Effector memory CD4-positive, alpha-beta T cell (primary cell): ENCODE data around the gene SLC22A23.

Source experiments
- DNase-seq, 3 donors: peaks; one replicate each; pipeline ENCODE4 v3.0.0-alpha.2; 2020
- H3K27ac ChIP-seq: 2 replicates; pipeline ENCODE4 v1.7.0; 2013; ENCODE audit warnings: mild to moderate bottlenecking, low read length, moderate library complexity; ENCODE audit not compliant: insufficient read depth, poor library complexity, severe bottlenecking
- H3K27me3 ChIP-seq: replicated peaks from 2 replicates; pipeline ENCODE4 v1.7.0; 2013; ENCODE audit warnings: mild to moderate bottlenecking, low read length; ENCODE audit not compliant: insufficient read depth, control insufficient read depth, poor library complexity, severe bottlenecking
- H3K36me3 ChIP-seq: 2 replicates; pipeline ENCODE4 v1.7.0; 2013; ENCODE audit warnings: mild to moderate bottlenecking, low read length, moderate library complexity; ENCODE audit not compliant: control insufficient read depth, insufficient read depth
- H3K4me1 ChIP-seq: 2 replicates; pipeline ENCODE4 v1.7.0; 2013; ENCODE audit warnings: low read length, mild to moderate bottlenecking; ENCODE audit not compliant: control insufficient read depth, insufficient read depth, poor library complexity, severe bottlenecking
- H3K4me3 ChIP-seq: 2 replicates; pipeline ENCODE4 v1.7.0; 2013; ENCODE audit warnings: low read length, low read depth, mild to moderate bottlenecking; ENCODE audit not compliant: insufficient read depth, poor library complexity, severe bottlenecking
- H3K9me3 ChIP-seq: 2 replicates; pipeline ENCODE4 v1.7.0; 2013; ENCODE audit warnings: mild to moderate bottlenecking, low read length, moderate library complexity; ENCODE audit not compliant: control insufficient read depth

SLC22A23 gene

DNA sequence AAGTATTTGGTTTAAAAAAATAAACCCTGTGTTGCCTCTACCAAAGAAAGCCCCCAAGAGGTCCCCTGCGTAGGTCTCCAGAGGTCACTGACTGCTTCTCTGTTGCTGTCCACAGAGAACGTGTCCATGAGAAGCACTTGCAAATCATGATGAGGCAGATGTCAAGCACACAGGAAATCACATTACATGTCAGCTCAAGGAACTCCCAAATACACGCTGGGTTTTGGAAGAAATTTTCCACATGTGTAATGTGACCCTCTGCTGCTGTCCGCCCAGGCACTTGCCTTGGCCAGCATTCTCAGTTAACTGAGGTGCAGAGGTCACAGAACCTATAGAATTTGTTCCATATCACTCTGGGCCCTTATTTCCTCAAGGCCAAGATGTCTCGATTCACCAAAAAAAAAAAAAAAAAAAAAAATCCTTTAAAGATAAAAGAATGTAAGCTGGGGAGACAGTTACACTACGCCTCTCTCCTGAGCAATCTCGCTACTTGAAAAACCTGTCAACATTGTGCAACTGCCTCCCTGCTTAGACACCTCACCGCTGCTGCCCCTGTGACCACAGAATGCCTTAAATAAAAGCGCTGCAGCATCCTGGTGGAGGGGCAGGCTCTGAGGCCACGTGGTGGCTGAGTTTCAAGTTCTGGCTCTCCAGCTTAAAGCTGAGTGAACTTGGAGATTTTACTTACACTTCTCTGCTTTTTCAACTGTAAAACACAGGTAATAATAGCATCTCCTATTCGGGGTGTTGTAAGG is 42.3 kb downstream of the SLC22A23 start:
- H3K4me3 ChIP-seq = no peak overlapping the region
- no peak for DNase-seq
- H3K9me3 ChIP-seq = no peaks in the 10 kb centered on the region
- peaks cover 3% of the 10 kb centered on the region for H3K4me1 ChIP-seq
- no peaks in the 10 kb centered on the region for H3K27me3 ChIP-seq
- no peaks in the 10 kb centered on the region for H3K36me3 ChIP-seq
- no peak overlapping the region for H3K27ac ChIP-seq

DNA sequence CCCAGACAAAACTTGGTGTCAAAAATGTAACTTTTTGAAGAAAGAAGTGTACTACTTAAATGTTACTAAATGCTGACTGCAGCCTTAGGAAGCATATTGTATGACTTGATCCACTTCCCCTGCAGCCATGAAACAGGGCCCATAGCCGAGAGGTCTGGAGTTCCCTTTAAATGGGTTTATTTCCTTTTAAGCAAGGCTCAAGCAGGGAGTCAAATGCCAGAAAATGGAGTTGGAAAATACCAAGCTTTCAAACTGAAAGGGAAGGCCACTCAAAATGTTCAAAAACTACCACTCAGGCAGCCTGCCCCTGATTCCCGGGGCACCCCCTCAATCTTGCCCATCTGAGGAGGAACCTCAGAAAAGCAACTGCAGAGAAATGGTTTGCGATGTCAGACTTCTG is 43.3 kb downstream of the SLC22A23 start:
- no peaks in the 10 kb centered on the region for H3K9me3 ChIP-seq
- H3K4me1 ChIP-seq = peaks cover 3% of the 10 kb centered on the region
- H3K27me3 ChIP-seq = no peaks in the 10 kb centered on the region
- no peak for DNase-seq
- no peaks in the 10 kb centered on the region for H3K36me3 ChIP-seq
- no peak overlapping the region for H3K4me3 ChIP-seq
- H3K27ac ChIP-seq = no peak overlapping the region

DNA sequence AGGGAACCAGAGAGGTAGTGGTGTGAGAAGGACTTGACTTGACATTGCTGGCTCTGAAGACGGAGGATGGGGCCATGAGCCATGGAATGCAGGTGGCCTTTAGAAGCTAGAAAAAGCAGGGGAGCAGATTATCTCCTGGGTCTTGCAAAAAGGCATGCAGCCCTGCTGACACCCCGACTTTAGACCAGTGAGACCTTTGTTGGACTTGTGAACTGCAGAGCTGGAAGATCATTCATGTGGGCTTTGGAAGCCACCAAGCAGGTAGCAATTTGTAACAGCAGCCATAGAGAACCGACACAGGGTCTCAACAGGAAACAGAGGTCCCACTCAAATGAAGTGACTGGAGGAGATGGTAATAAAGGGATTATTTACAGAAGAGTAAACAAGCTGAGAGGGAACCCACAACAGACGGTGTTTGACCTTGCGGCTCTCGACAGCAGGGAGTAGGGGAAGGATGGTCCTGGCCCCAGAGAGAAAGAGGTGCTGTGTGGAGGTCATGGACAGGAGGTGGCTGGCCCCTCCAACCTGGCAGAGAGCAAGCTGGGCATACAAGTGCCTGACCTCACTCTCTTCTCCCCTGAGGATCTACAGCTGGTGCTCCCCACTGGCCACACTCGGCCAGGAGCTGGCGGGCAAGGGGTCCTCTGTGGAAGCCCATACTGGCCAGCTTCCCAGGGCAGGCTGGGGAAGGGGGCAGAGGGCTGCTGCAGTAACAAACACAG is 43.9 kb downstream of the SLC22A23 start:
- Histone ChIP-seq H3K27me3 (no peaks in the 10 kb centered on the region), H3K27ac (no peak overlapping the region), H3K9me3 (no peaks in the 10 kb centered on the region), H3K4me1 (peaks cover 3% of the 10 kb centered on the region), H3K4me3 (no peak overlapping the region), H3K36me3 (no peaks in the 10 kb centered on the region)
- no peak for DNase-seq

DNA sequence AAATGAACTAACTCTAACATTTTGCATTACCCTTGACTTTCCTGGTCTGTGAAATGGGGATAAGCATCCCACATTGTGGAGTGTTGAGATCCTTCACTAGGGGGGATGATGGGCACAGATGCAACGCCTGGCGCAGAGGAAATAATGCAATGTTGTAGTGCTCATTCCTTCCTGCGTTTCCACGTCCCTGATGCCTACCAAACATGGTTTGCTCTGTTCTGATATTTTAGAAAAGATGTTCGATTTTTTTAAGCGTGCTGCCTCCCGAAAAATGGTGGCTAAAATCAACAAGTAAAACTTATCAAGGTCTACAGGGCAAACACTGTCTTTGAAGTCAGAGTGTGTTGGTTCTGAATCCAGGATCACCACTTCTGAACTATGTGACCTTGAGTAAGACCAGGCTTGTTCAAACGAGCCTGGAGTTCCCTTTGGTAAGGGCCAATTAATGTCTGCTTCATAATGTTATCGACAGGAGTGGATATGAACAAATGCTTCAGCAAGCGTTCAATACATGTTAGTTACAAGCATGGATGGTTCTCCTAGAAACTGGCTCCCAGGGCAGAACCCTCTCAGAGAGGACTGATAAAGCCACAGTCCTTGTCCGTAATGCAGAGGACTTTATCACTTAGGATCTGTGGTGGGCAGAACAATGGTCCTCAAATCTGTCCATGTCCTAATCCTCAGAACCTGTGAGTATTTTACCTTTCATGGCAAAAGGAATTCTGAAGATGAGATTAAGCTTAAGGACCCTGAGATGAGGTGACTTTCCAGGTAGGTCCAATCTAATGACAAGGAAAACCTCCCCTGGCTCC is 44.7 kb downstream of the SLC22A23 start:
- Histone ChIP-seq H3K27ac (no peak overlapping the region), H3K4me1 (peaks cover 3% of the 10 kb centered on the region), H3K36me3 (no peaks in the 10 kb centered on the region), H3K4me3 (no peak overlapping the region), H3K9me3 (no peaks in the 10 kb centered on the region), H3K27me3 (no peaks in the 10 kb centered on the region)
- DNase-seq = no peak

GRCh38 chr6:3410385-3411360 is 46.2 kb downstream of the SLC22A23 start:
- DNase-seq = peak; percentile 4 to 39 (median 9)
- Histone ChIP-seq H3K9me3 (no peaks in the 10 kb centered on the region), H3K36me3 (no peaks in the 10 kb centered on the region), H3K4me1 (peaks cover 3% of the 10 kb centered on the region), H3K4me3 (no peak overlapping the region), H3K27me3 (no peaks in the 10 kb centered on the region), H3K27ac (no peak overlapping the region)

DNA sequence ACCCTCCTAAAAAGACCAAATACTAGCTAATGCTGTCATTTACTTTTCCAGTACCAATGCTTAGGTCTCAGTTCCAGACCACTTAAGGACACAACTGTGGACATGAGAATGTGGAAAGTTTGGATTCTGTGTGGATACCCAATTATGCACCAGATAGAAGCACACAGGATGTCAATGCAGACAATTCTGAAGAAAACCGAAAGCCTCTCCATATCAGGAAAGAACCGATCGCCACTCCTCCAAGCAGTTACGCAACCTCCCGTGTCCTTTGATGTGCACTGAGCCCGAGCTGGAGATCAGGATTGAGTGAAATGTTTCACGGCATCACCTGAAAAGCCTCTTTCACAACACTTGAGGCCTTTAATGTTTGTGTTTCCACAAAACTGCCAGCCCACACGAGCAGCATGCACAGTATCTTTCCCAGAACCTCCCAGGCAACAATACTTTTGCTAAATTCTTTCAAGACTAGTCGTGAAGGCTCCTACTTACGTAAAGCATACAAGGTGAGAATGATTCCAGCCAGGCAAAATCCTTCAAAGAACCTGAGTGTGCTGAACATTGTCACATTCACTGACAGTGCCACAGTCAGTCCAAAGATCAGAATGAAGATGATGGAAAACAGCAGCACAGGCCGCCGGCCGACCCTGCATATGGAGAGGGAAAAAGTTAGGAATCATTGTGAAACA is 47.0 kb downstream of the SLC22A23 start:
- H3K4me1 ChIP-seq = peaks cover 3% of the 10 kb centered on the region
- DNase-seq = no peak

DNA sequence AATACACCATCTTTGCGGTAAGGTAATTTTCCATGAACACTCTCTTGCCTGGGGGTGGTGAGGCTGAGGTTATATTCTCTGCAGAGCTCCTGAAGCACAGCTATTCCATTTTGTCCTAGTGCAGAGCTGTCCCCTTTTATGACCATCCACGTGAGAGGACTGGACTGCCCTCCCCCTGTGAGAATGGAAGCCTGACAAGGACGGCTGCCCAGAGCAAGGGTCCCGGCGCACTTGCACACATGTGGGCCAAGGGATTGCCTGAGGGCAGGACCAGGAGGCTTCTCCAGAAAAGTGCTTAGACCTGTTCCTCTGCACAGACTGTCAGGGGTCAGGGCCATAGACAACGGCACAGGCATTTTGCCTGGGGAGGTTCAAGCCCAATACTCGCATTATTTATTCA is 48.2 kb downstream of the SLC22A23 start:
- Histone ChIP-seq H3K36me3 (no peaks in the 10 kb centered on the region), H3K27me3 (no peaks in the 10 kb centered on the region), H3K4me1 (no peaks in the 10 kb centered on the region), H3K9me3 (no peaks in the 10 kb centered on the region), H3K4me3 (no peak overlapping the region), H3K27ac (no peak overlapping the region)
- DNase-seq = no peak

More for the DNA sequence above, 47.0 kb downstream of the SLC22A23 start:
- Histone ChIP-seq H3K27ac (no peak overlapping the region), H3K27me3 (no peaks in the 10 kb centered on the region), H3K4me3 (no peak overlapping the region), H3K36me3 (no peaks in the 10 kb centered on the region), H3K9me3 (no peaks in the 10 kb centered on the region)

DNA sequence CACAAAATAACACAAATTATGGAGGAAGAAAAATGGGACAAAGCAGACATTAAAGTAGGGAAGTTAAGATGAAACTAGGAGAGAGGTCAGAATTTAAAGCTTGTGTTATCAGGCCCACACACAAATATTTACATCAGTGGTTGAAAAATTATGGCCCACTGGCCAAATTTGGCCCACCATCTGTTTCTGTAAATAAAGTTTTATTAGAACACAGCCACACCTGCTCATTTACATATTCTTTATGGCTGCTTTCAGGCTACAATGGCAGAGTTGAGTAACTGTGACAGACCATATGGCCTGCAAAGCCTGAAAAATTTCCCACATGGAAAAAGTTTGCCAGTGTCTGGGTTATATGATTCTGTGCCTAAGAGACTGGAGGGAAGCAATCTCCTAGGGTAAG is 49.0 kb downstream of the SLC22A23 start:
- Histone ChIP-seq H3K9me3 (no peaks in the 10 kb centered on the region), H3K36me3 (no peaks in the 10 kb centered on the region), H3K27ac (no peak overlapping the region), H3K27me3 (no peaks in the 10 kb centered on the region), H3K4me3 (no peak overlapping the region), H3K4me1 (no peaks in the 10 kb centered on the region)
- DNase-seq = no peak
